Fibroblast of the aortic adventitia (primary cell): ENCODE measurements around the gene BTAF1. TPM values are rescaled to one million over a fixed set of nuclear protein-coding genes. Genes with fewer than 3 reads are reported as not detected.
A peak's percentile ranks its signal among the peaks of the same experiment; 100 is the strongest.
"Not testable (repeated sequence)": the region's sequence is repeated elsewhere in the genome, so short reads cannot be mapped to it uniquely, and the experiment has no call there.

ENCODE experiments used
- DNase-seq: peaks from one replicate; pipeline ENCODE4 v3.0.0-alpha.2; 2010; ENCODE audit warnings: low read depth
- H3K4me3 ChIP-seq: 2 replicates; pipeline ENCODE4 v1.5.1; 2011; ENCODE audit warnings: low read depth, mild to moderate bottlenecking, control low read depth, low read length, moderate library complexity
- total RNA-seq: library from RNA; depleted of rRNA; stranded (reverse); fragments of >200 nt; gene quantifications from 2 replicates; pipeline ENCODE4 v1.2.3, GENCODE V29; 2012; ENCODE audit warnings: low replicate concordance
- TF ChIP-seq, protein P1 (sequence below): IDR thresholded peaks from 2 replicates; pipeline ENCODE4 v1.5.1; 2011; ENCODE audit warnings: mild to moderate bottlenecking, low read length, control low read depth, inconsistent platforms; ENCODE audit not compliant: insufficient read depth

BTAF1 gene
- total RNA-seq, 1 donor: 43.0 TPM

DNA sequence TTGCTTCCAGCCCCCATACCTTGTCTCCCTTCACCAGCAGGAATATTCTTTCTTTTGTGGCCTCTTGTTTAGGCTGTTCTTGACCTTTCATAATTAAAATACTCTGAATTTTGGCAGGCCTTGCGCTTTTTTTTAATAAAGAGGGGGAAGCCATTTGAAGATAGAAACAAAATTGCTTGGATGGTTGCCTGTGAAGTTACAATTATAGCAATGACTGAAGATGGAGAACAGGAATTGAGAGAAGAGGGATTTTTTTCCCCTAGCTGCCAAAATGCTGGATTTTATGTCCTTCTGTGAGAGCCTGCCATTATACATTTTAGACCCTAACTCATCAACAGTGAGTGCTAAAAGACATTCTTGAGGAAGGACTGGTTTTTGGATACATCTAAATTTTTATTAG is 39.0 kb upstream of the BTAF1 start:
- H3K4me3 ChIP-seq: no peak overlapping the region
- DNase-seq: no peak
- TF ChIP-seq, protein P1, sequence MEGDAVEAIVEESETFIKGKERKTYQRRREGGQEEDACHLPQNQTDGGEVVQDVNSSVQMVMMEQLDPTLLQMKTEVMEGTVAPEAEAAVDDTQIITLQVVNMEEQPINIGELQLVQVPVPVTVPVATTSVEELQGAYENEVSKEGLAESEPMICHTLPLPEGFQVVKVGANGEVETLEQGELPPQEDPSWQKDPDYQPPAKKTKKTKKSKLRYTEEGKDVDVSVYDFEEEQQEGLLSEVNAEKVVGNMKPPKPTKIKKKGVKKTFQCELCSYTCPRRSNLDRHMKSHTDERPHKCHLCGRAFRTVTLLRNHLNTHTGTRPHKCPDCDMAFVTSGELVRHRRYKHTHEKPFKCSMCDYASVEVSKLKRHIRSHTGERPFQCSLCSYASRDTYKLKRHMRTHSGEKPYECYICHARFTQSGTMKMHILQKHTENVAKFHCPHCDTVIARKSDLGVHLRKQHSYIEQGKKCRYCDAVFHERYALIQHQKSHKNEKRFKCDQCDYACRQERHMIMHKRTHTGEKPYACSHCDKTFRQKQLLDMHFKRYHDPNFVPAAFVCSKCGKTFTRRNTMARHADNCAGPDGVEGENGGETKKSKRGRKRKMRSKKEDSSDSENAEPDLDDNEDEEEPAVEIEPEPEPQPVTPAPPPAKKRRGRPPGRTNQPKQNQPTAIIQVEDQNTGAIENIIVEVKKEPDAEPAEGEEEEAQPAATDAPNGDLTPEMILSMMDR: no peak

DNA sequence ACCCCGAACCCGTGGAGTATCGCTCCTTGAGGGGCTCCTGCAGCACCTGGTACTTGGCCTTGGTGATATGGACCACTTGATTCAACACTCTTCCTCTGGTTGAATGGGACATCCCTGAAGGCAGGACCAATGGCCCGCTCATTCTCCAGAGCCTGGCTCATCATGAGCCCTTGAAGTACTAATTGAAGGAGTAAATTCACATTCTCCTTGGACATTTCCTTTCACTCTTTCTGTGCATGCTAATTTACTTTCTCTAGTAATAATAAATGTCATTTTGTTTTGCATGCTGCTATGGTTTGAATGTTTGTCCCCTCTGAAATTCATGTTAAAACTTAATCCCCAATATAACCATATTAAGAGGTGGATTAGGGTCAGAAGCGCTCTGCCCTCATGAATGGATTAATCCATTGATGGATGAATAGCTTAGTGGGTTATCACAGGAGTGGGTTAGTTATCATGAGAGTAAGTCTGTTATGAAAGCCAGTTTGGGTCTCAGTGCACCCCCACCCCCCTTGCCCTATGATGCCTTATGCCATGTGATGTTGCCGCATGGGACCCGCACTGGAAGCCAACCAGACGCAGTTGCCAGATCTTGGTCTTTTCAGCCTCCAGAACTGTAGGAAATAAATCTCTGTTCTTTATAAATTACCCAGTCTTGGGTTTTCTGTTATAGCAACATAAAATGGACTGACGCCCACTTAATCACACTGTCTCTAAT is 38.0 kb upstream of the BTAF1 start:
- no peak overlapping the region for H3K4me3 ChIP-seq
- TF ChIP-seq, protein P1: no peak
- no peak for DNase-seq

DNA sequence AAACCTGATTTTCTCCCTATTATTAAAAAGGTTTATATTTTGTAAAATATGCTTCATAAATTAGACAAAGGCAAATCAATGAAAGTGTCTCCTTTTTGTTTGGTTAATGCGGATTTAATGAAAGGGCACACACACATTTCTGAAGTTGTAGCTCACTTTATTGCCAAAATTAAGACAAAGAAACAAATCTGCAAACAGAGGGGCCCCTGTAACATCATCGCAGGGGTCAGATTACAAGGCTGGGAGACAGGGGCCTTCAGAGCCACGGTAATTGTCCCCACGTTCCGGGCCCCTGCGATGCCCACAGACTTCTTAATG is 36.7 kb upstream of the BTAF1 start:
- peak overlapping the region; percentile 70 for H3K4me3 ChIP-seq
- TF ChIP-seq, protein P1: no peak
- DNase-seq: no peak

DNA sequence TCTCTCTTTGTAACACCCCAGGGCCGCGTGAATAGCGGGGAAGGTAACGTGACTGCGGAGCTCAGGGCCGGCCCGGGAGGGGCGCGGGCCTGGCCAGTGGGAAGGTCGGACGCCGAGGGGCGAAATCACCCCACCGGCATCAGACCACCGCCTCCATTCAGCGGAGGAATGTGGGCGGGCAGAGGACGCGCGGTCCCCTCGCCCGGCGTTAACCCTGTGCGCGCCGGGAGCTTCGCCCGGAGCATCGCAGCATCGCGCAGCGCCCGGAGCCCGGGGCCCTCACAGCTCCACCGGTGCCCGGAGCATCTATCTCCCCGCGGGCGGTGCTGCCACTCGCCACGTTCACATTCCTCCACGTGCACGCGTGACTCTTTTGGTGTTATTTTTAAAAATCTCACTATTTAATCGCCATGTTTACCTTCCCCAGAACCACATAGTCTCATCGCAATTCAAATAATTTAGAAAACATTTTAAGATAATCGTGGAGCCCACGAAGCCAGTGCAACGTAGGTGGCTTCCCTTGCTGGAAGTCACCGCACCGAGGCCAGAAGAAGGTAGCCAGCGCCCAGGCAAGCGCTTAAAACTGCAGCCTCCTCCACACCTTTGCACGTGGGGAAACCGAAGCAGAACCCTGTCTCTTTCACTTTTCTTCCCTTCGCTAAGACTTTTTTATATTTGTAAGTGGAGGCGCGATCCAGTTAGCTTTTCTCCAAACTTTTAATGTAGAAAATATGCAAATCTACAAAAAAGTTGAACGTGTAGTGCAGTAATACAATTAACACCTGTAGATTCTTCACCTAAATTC is 36.1 kb upstream of the BTAF1 start:
- DNase-seq: peak; percentile 36
- TF ChIP-seq, protein P1: no peak
- H3K4me3 ChIP-seq: peak overlapping the region; percentile 70

GRCh38 chr10:91891125-91892001 is 32.2 kb upstream of the BTAF1 start:
- no peak overlapping the region for H3K4me3 ChIP-seq
- TF ChIP-seq, protein P1: no peak
- DNase-seq: peak; percentile 51

GRCh38 chr10:91893051-91893450 is 30.5 kb upstream of the BTAF1 start:
- no peak for DNase-seq
- TF ChIP-seq, protein P1: no peak
- H3K4me3 ChIP-seq: no peak overlapping the region

DNA sequence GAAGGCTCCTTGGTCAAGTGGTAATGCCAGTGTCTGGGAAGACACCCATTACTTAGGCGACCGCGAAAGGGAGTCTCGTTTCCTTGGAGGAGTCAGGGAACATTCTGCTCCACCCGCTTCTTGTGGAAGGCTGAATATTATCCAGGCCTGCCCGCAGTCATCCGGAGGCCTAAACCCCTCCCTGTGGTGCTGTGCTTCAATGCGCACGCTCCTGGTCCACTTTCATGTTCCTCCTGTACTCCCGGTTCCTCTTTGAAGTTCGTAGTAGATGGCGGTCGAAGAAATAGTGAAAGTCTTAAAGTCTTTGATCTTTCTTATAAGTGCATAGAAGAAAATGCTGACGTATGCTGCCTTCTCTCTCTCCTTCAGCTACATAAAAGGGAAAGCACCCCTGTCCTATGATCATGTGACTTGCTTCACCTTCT is 29.3 kb upstream of the BTAF1 start:
- H3K4me3 ChIP-seq, DNase-seq: not testable (repeated sequence)
